OCI-LY7 (cell line): ENCODE results near the gene PDZRN3. TPM values are rescaled to one million over a fixed set of nuclear protein-coding genes. Genes with fewer than 3 reads are reported as not detected.

Experiments used
- BruUV-seq: library from RNA; stranded (reverse); fragments of 400-500 nt; replicated peaks from 2 replicates; lab custom pipeline; 2021; lab: Mats Ljungman, UMichigan
- CTCF ChIA-PET: fragments of 300-600 bp; sonication (Branson Sonifier 250); formaldehyde crosslinking; loops from one replicate; lab custom pipeline; 2022; ENCODE audit warnings: antibody characterized with exemption; ENCODE audit not compliant: unreplicated experiment; lab: Charles Lee
- POLR2A ChIA-PET: fragments of 300-600 bp; sonication (Branson Sonifier 250); formaldehyde crosslinking; loops from one replicate; lab custom pipeline; 2022; ENCODE audit warnings: antibody characterized with exemption; lab: Charles Lee
- DNase-seq: peaks from one replicate; pipeline ENCODE4 v3.0.0-alpha.2; 2015; ENCODE audit warnings: low spot score
- H2AFZ ChIP-seq: fragments of 200-600 bp; sonication (generic), shearing (Covaris generic); 2 replicates; pipeline ENCODE4 v1.6.1; 2014; ENCODE audit warnings: mild to moderate bottlenecking, antibody characterized with exemption, low read length, moderate library complexity
- H3K27ac ChIP-seq: fragments of 200-600 bp; sonication (generic); 2 replicates; pipeline ENCODE4 v1.5.1; 2014; ENCODE audit warnings: mixed run types, low read depth, mild to moderate bottlenecking, moderate library complexity, low read length, inconsistent platforms; ENCODE audit not compliant: poor library complexity, severe bottlenecking
- H3K36me3 ChIP-seq: fragments of 200-600 bp; sonication (generic); 2 replicates; pipeline ENCODE4 v1.6.1; 2014; ENCODE audit warnings: mild to moderate bottlenecking, antibody characterized with exemption, low read length, moderate library complexity, mixed read lengths; ENCODE audit not compliant: insufficient read depth
- H3K4me1 ChIP-seq: fragments of 200-600 bp; sonication (generic); 2 replicates; pipeline ENCODE4 v1.5.1; 2014; ENCODE audit warnings: mild to moderate bottlenecking, low read length; ENCODE audit not compliant: insufficient read depth, poor library complexity, severe bottlenecking
- H3K4me2 ChIP-seq: fragments of 200-600 bp; sonication (generic); 2 replicates; pipeline ENCODE4 v1.6.1; 2014; ENCODE audit warnings: mild to moderate bottlenecking, low read length
- H3K4me3 ChIP-seq: fragments of 200-600 bp; sonication (generic); 2 replicates; pipeline ENCODE4 v1.5.1; 2014; ENCODE audit warnings: mild to moderate bottlenecking, low read depth, low read length; ENCODE audit not compliant: poor library complexity, severe bottlenecking
- H3K79me2 ChIP-seq: fragments of 200-600 bp; sonication (generic); 2 replicates; pipeline ENCODE4 v1.6.1; 2016; ENCODE audit warnings: low read depth, mild to moderate bottlenecking, low read length, moderate library complexity, mixed read lengths; ENCODE audit not compliant: insufficient read depth
- H3K9me2 ChIP-seq: fragments of 200-600 bp; sonication (generic); 2 replicates; pipeline ENCODE4 v1.6.1; 2016; ENCODE audit warnings: mild to moderate bottlenecking, low read length, mixed read lengths; ENCODE audit not compliant: insufficient read depth
- H3K9me3 ChIP-seq: fragments of 200-600 bp; sonication (generic); 2 replicates; pipeline ENCODE4 v1.6.1; 2014; ENCODE audit warnings: mild to moderate bottlenecking, mixed run types, low read length, mixed read lengths
- H4K20me1 ChIP-seq: fragments of 200-600 bp; sonication (generic); 2 replicates; pipeline ENCODE4 v1.6.1; 2014; ENCODE audit warnings: mild to moderate bottlenecking, antibody characterized with exemption, low read length, moderate library complexity, mixed read lengths; ENCODE audit not compliant: insufficient read depth
- CTCF ChIP-seq: fragments of 200-600 bp; sonication (generic); conservative IDR thresholded peaks from 2 replicates; pipeline ENCODE4 v1.5.1; 2014; ENCODE audit warnings: mild to moderate bottlenecking, antibody characterized with exemption, low read length, moderate library complexity, mixed read lengths
- EZH2phosphoT487 ChIP-seq: fragments of 200-600 bp; sonication (generic); IDR thresholded peaks from 2 replicates; pipeline ENCODE4 v1.6.1; 2018; ENCODE audit warnings: low read depth, borderline replicate concordance, mild to moderate bottlenecking, mixed run types, antibody characterized with exemption, low read length, moderate library complexity, mixed read lengths
- intact Hi-C: fragments of 100-400 bp; cut with micrococcal nuclease; formaldehyde crosslinking; loops from one replicate; pipeline ENCODE4 v1.10.0; 2022; ENCODE audit not compliant: unreplicated experiment
- total RNA-seq, 2 experiments: library from RNA; depleted of rRNA in 1 of 2; stranded (reverse); fragments of >200 nt in 1 of 2; shearing (Covaris generic) in 1 of 2; gene quantifications; 2 replicates each; pipeline ENCODE4 v1.2.3, GENCODE V29; 2014 to 2022

PDZRN3 gene
- total RNA-seq, 2 experiments from 2014 or later = 0.95 TPM; not detected in 1

GRCh38 chr3:73415118-73415517, 209.6 kb downstream of the PDZRN3 start:
- Histone ChIP-seq H3K4me3 (no peak overlapping the region), H4K20me1 (no peaks in the 10 kb centered on the region), H3K4me2 (no peak overlapping the region), H2AFZ (no peak overlapping the region), H3K4me1 (no peaks in the 10 kb centered on the region), H3K9me2 (no peaks in the 10 kb centered on the region), H3K79me2 (no peaks in the 10 kb centered on the region), H3K9me3 (no peaks in the 10 kb centered on the region), H3K36me3 (no peaks in the 10 kb centered on the region), H3K27ac (no peak overlapping the region)
- no peak for DNase-seq
- intact Hi-C loops = no loop called here
- BruUV-seq = no TSS peak
- POLR2A ChIA-PET = no interaction called here
- CTCF ChIA-PET = no interaction called here
- TF ChIP-seq CTCF = no peak
- no peak for TF ChIP-seq EZH2phosphoT487

GRCh38 chr3:73413619-73414018, 211.1 kb downstream of the PDZRN3 start:
- no peak for DNase-seq
- Histone ChIP-seq H4K20me1 (no peaks in the 10 kb centered on the region), H3K4me3 (no peak overlapping the region), H3K79me2 (no peaks in the 10 kb centered on the region), H3K4me1 (no peaks in the 10 kb centered on the region), H3K9me2 (no peaks in the 10 kb centered on the region), H3K9me3 (no peaks in the 10 kb centered on the region), H2AFZ (no peak overlapping the region), H3K27ac (no peak overlapping the region), H3K36me3 (no peaks in the 10 kb centered on the region), H3K4me2 (no peak overlapping the region)
- intact Hi-C loops = no loop called here
- ChIA-PET CTCF (no interaction called here), POLR2A (no interaction called here)
- no TSS peak for BruUV-seq
- TF ChIP-seq CTCF = no peak
- no peak for TF ChIP-seq EZH2phosphoT487

GRCh38 chr3:73411993-73412392, 212.7 kb downstream of the PDZRN3 start:
- H3K4me3 ChIP-seq = no peak overlapping the region
- TF ChIP-seq EZH2phosphoT487 (no peak), CTCF (no peak)
- no peaks in the 10 kb centered on the region for H4K20me1 ChIP-seq
- POLR2A ChIA-PET = no interaction called here
- H3K36me3 ChIP-seq = no peaks in the 10 kb centered on the region
- no peaks in the 10 kb centered on the region for H3K9me3 ChIP-seq
- H3K79me2 ChIP-seq = no peaks in the 10 kb centered on the region
- no peak overlapping the region for H3K4me2 ChIP-seq
- no peak overlapping the region for H3K27ac ChIP-seq
- no peak overlapping the region for H2AFZ ChIP-seq
- H3K9me2 ChIP-seq = no peaks in the 10 kb centered on the region
- H3K4me1 ChIP-seq = no peaks in the 10 kb centered on the region
- intact Hi-C loops = no loop called here
- no peak for DNase-seq
- CTCF ChIA-PET = no interaction called here
- no TSS peak for BruUV-seq
